ENCODE results near the gene REXO5.

- TF ChIP-seq, protein P1, sequence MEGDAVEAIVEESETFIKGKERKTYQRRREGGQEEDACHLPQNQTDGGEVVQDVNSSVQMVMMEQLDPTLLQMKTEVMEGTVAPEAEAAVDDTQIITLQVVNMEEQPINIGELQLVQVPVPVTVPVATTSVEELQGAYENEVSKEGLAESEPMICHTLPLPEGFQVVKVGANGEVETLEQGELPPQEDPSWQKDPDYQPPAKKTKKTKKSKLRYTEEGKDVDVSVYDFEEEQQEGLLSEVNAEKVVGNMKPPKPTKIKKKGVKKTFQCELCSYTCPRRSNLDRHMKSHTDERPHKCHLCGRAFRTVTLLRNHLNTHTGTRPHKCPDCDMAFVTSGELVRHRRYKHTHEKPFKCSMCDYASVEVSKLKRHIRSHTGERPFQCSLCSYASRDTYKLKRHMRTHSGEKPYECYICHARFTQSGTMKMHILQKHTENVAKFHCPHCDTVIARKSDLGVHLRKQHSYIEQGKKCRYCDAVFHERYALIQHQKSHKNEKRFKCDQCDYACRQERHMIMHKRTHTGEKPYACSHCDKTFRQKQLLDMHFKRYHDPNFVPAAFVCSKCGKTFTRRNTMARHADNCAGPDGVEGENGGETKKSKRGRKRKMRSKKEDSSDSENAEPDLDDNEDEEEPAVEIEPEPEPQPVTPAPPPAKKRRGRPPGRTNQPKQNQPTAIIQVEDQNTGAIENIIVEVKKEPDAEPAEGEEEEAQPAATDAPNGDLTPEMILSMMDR (IDR thresholded peaks at IDR 0.05), result no peak
- TF ChIP-seq POLR2AphosphoS5 (IDR thresholded peaks at IDR 0.05) (no peak), POLR2A (IDR thresholded peaks at IDR 0.05) (no peak)
Observed at GRCh38 chr16:20826039-20826566, 19.8 kb downstream of the REXO5 start.

Data from upper lobe of left lung (tissue), 4 donors.